Measurements from ENCODE around the gene CAPN7. TPM values are rescaled to one million over a fixed set of nuclear protein-coding genes. Genes with fewer than 3 reads are reported as not detected.

Gene CAPN7
- total and polyA plus RNA-seq, 8 donors: 7.1 to 23.9 (median 18.8) TPM

GRCh38 chr3:15269091-15269989 lies 63.3 kb downstream of the CAPN7 start:
- no peak for TF ChIP-seq CTCF (IDR thresholded peaks at IDR 0.05)
- intact Hi-C loops (cut with DNase I): loop anchor here in 2 of 3 donors (2.0 to 10.0 kb wide), 4 partner anchors 63 to 285 kb away; partner anchors contain the start of gene SH3BP5 (in 2 of the 2)
- DNase-seq: peak in 2 of 6 donors; percentile 17 to 54
- Histone ChIP-seq H3K27me3 (no peaks in the 10 kb centered on the region), H3K9me3 (no peaks in the 10 kb centered on the region), H3K4me1 (peaks cover 0 to 4% (median 0%) of the 10 kb centered on the region in 3 donors), H3K4me3 (no peak overlapping the region), H3K27ac (no peak overlapping the region), H3K36me3 (no peaks in the 10 kb centered on the region)
- ATAC-seq: peak in 3 of 4 donors; percentile 38 to 64 (median 51)
- FAIRE-seq: no peak
- 84 to 90% methylated on average over 29 of the region's 29 CpGs for WGBS, 2 donors

DNA sequence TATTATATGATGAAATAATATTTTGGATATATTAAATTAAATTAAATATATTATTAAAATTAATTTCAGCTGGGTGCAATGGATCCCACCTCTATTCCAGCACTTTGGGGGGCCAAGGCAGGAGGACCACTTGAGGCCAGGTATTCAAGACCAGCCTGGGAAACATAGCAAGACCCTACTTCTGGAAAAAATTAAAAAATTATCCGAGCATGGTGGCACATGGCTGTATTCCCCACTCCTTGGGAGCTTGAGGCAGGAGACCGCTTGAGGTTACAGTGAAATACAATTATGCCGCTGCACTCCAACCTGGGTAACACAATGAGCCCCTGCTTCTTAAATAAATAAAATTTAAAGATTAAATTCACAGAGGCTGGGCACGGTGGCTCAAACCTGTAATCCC lies 65.0 kb downstream of the CAPN7 start:
- H3K4me3 ChIP-seq: no peak overlapping the region
- no peak for DNase-seq
- TF ChIP-seq CTCF (IDR thresholded peaks at IDR 0.05): no peak
- H3K4me1 ChIP-seq: peaks cover 0 to 4% (median 0%) of the 10 kb centered on the region in 3 donors
- intact Hi-C loops (cut with DNase I): no loop called here
- FAIRE-seq: no peak
- H3K36me3 ChIP-seq: no peaks in the 10 kb centered on the region
- no peaks in the 10 kb centered on the region for H3K9me3 ChIP-seq
- 75 to 80% methylated on average over 4 of the region's 4 CpGs for WGBS, 2 donors
- ATAC-seq: no peak
- H3K27me3 ChIP-seq: no peaks in the 10 kb centered on the region
- H3K27ac ChIP-seq: no peak overlapping the region

DNA sequence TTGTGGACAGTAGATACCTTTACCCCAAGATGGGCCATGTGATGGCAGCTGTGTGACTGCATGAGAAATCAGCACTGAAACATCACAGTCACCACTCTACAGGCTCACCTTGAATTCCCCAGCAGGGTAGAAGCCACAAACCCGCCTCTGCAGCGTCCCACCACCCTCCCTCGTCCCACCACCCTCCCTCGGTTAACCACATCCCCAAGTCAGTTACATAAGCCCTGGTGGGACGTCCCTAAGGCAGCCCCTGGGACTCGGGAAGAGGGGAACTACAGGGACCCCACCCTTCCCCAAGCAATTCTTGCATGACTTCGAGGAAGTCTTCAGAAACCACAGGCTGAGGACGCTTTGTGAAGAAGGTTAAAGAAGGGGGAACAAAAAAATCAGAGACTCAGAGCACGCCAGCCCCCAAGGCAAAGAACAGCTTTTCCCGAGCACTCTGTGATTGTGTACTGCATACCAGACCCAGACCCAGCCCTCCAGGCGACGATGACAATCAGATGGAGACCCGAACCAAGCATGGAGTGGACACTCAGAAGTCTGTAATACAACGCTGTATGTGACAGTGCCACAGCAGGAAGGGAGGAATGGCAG lies 65.8 kb downstream of the CAPN7 start:
- Histone ChIP-seq H3K27ac (no peak overlapping the region), H3K36me3 (no peaks in the 10 kb centered on the region), H3K27me3 (no peaks in the 10 kb centered on the region), H3K9me3 (no peaks in the 10 kb centered on the region), H3K4me3 (no peak overlapping the region), H3K4me1 (peaks cover 0 to 4% (median 0%) of the 10 kb centered on the region in 3 donors)
- peak in 1 of 6 donors; percentile 44 for DNase-seq
- intact Hi-C loops (cut with DNase I): no loop called here
- no peak for TF ChIP-seq CTCF (IDR thresholded peaks at IDR 0.05)
- no peak for FAIRE-seq
- ATAC-seq: peak in 2 of 4 donors; percentile 28 to 39
- 59 to 72% methylated on average over 14 of the region's 14 CpGs for WGBS, 2 donors

GRCh38 chr3:15272426-15273196 lies 66.6 kb downstream of the CAPN7 start:
- ATAC-seq: no peak

More at GRCh38 chr3:15272426-15273196, 66.6 kb downstream of the CAPN7 start:
- DNase-seq (no peak), FAIRE-seq (no peak)
- H3K27ac ChIP-seq: no peak overlapping the region
- no peaks in the 10 kb centered on the region for H3K27me3 ChIP-seq
- H3K4me3 ChIP-seq: no peak overlapping the region
- 67 to 72% methylated on average over 7 of the region's 7 CpGs for WGBS, 2 donors
- H3K4me1 ChIP-seq: peaks cover 0 to 4% (median 0%) of the 10 kb centered on the region in 3 donors
- intact Hi-C loops (cut with DNase I): no loop called here
- H3K9me3 ChIP-seq: no peaks in the 10 kb centered on the region
- TF ChIP-seq CTCF (IDR thresholded peaks at IDR 0.05): no peak
- H3K36me3 ChIP-seq: no peaks in the 10 kb centered on the region

All from pancreas (tissue), 10 donors.